ENCODE data around the gene RBM20. TPM values are rescaled to one million over a fixed set of nuclear protein-coding genes. Genes with fewer than 3 reads are reported as not detected.

The RBM20 gene
- total and polyA plus RNA-seq, 2 experiments from 2014 or later, result 3.7 to 4.0 TPM

DNA sequence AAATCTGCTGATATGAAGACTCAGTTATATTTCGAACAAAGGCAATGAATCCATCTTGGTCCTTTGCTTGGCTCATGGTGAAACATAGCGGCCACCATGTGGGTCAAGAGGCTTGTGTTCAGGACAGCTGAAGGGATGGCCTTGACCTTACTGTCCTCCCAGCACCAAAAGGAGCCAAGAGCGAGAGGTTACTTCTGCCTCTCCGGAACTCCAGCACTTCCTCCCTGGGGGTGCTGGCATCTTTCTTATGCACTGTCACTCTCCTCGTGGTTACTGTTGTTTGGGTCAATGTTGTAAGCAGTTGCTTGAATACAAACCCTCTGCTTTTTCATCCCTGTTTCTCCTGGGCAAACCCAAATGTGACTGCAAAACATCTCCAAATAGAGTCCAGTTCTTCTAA lies 100.6 kb downstream of the RBM20 start:
- 85% methylated on average over 5 of the region's 5 CpGs for WGBS (ENCODE audit: low lambda C conversion rate, missing lambda C conversion rate)
- no peaks in the 10 kb centered on the region for H4K20me1 ChIP-seq (ENCODE audit: insufficient read depth, poor library complexity, severe bottlenecking)
- H3K79me2 ChIP-seq, result no peaks in the 10 kb centered on the region
- no peaks in the 10 kb centered on the region for H3K27me3 ChIP-seq
- no peak overlapping the region for H3K27ac ChIP-seq
- DNase-seq (ENCODE audit: low spot score), result no peak
- no peaks in the 10 kb centered on the region for H3K4me1 ChIP-seq (ENCODE audit: insufficient read depth)
- H3K4me2 ChIP-seq, result no peak overlapping the region
- no peaks in the 10 kb centered on the region for H3K36me3 ChIP-seq (replicated peaks; ENCODE audit: insufficient read depth, low read depth)
- H3K4me3 ChIP-seq, result no peak overlapping the region
- H2AFZ ChIP-seq, result no peak overlapping the region
- no peak for TF ChIP-seq EZH2 (IDR thresholded peaks at IDR 0.05; ENCODE audit: borderline replicate concordance)
- TF ChIP-seq, protein P1, sequence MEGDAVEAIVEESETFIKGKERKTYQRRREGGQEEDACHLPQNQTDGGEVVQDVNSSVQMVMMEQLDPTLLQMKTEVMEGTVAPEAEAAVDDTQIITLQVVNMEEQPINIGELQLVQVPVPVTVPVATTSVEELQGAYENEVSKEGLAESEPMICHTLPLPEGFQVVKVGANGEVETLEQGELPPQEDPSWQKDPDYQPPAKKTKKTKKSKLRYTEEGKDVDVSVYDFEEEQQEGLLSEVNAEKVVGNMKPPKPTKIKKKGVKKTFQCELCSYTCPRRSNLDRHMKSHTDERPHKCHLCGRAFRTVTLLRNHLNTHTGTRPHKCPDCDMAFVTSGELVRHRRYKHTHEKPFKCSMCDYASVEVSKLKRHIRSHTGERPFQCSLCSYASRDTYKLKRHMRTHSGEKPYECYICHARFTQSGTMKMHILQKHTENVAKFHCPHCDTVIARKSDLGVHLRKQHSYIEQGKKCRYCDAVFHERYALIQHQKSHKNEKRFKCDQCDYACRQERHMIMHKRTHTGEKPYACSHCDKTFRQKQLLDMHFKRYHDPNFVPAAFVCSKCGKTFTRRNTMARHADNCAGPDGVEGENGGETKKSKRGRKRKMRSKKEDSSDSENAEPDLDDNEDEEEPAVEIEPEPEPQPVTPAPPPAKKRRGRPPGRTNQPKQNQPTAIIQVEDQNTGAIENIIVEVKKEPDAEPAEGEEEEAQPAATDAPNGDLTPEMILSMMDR (IDR thresholded peaks at IDR 0.05; ENCODE audit: poor library complexity), result no peak
- TF ChIP-seq EZH2phosphoT487 (IDR thresholded peaks at IDR 0.05; ENCODE audit: low read depth, severe bottlenecking, unreplicated experiment), result no peak
- H3K9me2 ChIP-seq (replicated peaks; ENCODE audit: insufficient read depth), result no peaks in the 10 kb centered on the region
- no peaks in the 10 kb centered on the region for H3K9me3 ChIP-seq (ENCODE audit: low read depth)

DNA sequence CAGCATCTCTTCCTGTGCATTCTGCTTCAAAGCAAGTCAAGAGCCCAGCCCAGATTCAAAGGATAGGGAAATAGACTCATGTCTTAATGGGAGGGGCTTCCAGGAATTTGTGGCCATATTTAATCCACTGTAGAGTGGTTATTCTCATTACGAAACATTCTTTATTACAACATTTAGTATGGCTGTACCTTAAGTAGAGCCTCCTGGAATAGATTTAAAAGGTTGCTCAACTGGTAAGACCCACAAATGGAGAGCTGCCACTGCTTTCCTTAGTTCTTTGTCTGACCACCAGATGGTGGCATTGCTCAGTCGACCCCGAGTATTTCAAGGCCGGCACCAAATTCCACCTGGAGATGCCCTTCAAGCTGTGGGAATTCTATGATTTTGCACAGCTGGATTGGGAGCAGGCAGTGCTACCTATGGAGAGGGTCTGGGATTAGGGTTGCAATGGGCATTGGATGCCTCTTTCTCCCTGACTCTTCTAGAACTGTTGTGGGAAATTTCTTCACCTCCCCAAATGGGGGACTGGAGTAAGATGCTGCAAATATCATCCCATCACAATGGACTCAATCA lies 102.2 kb downstream of the RBM20 start:
- Histone ChIP-seq H3K4me3 (no peak overlapping the region), H3K9me2 (replicated peaks; ENCODE audit: insufficient read depth) (no peaks in the 10 kb centered on the region), H3K4me2 (no peak overlapping the region), H4K20me1 (ENCODE audit: insufficient read depth, poor library complexity, severe bottlenecking) (no peaks in the 10 kb centered on the region), H3K9me3 (ENCODE audit: low read depth) (no peaks in the 10 kb centered on the region), H3K27me3 (no peaks in the 10 kb centered on the region), H2AFZ (no peak overlapping the region), H3K36me3 (replicated peaks; ENCODE audit: insufficient read depth, low read depth) (no peaks in the 10 kb centered on the region), H3K4me1 (ENCODE audit: insufficient read depth) (no peaks in the 10 kb centered on the region), H3K79me2 (no peaks in the 10 kb centered on the region), H3K27ac (no peak overlapping the region)
- TF ChIP-seq, protein P1 (IDR thresholded peaks at IDR 0.05; ENCODE audit: poor library complexity), result peak; percentile 93
- no peak for TF ChIP-seq EZH2 (IDR thresholded peaks at IDR 0.05; ENCODE audit: borderline replicate concordance)
- DNase-seq (ENCODE audit: low spot score), result peak; percentile 85
- WGBS (ENCODE audit: low lambda C conversion rate, missing lambda C conversion rate), result 8% methylated on average over 4 of the region's 4 CpGs

DNA sequence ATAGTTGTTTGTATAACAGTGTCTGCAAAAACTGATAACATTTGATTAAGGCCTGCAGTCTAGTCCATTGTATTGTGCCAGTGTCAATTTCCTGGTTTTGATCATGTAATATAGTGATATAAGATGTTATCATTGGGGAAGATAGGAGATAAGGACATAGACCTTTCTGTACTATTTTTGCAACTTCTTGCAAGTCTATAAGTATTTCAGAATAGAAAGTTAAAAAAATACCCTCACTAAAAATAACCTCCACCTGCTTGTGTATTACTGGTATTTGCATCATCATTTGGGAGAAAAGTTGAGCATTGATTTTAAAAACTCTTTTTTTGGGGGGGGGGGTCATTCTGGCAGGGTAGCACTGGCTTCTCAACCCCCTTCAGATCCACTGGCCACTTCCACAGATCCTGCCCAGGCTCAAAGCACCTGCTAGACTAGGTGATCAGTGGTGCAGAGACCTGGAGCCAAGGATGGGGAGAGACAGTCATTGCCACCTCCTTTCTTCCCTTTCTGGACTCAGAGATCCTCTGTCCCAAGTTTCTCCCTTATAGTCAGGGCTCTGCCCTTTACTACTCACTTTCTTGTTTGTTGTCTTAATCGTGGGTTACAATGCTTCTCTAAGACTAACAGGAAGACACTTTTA lies 103.0 kb downstream of the RBM20 start:
- Histone ChIP-seq H3K27me3 (no peaks in the 10 kb centered on the region), H3K9me3 (ENCODE audit: low read depth) (no peaks in the 10 kb centered on the region), H3K36me3 (replicated peaks; ENCODE audit: insufficient read depth, low read depth) (no peaks in the 10 kb centered on the region), H2AFZ (no peak overlapping the region), H3K4me1 (ENCODE audit: insufficient read depth) (no peaks in the 10 kb centered on the region), H3K9me2 (replicated peaks; ENCODE audit: insufficient read depth) (no peaks in the 10 kb centered on the region), H3K4me3 (no peak overlapping the region), H3K79me2 (no peaks in the 10 kb centered on the region), H4K20me1 (ENCODE audit: insufficient read depth, poor library complexity, severe bottlenecking) (no peaks in the 10 kb centered on the region), H3K27ac (no peak overlapping the region), H3K4me2 (no peak overlapping the region)
- DNase-seq (ENCODE audit: low spot score), result no peak
- 47% methylated on average over 1 of the region's 1 CpG for WGBS (ENCODE audit: low lambda C conversion rate, missing lambda C conversion rate)
- TF ChIP-seq, protein P1 (IDR thresholded peaks at IDR 0.05; ENCODE audit: poor library complexity), result no peak
- TF ChIP-seq EZH2 (IDR thresholded peaks at IDR 0.05; ENCODE audit: borderline replicate concordance) (no peak), EZH2phosphoT487 (IDR thresholded peaks at IDR 0.05; ENCODE audit: low read depth, severe bottlenecking, unreplicated experiment) (no peak)

Measured in hepatocyte (in vitro differentiated cells).